ENCODE results near the gene CCDC9B.

CCDC9B gene

GRCh38 chr15:40345867-40346578, 5.3 kb upstream of the CCDC9B start:
- no peak for TF ChIP-seq CTCF (IDR thresholded peaks at IDR 0.05; ENCODE audit: low read depth, low read length)
- in situ Hi-C loops (cut with HindIII; ENCODE audit: low sequenced_read_pairs) = no loop called here
- DNase-seq (ENCODE audit: low read depth, low spot score) = no peak
- H3K4me3 ChIP-seq (ENCODE audit: low read depth, low read length) = no peak overlapping the region

GRCh38 chr15:40345225-40345866, 4.6 kb upstream of the CCDC9B start:
- H3K4me3 ChIP-seq (ENCODE audit: low read depth, low read length) = no peak overlapping the region
- in situ Hi-C loops (cut with HindIII; ENCODE audit: low sequenced_read_pairs) = no loop called here
- no peak for TF ChIP-seq CTCF (IDR thresholded peaks at IDR 0.05; ENCODE audit: low read depth, low read length)
- no peak for DNase-seq (ENCODE audit: low read depth, low spot score)

GRCh38 chr15:40344631-40345120, 3.9 kb upstream of the CCDC9B start:
- in situ Hi-C loops (cut with HindIII; ENCODE audit: low sequenced_read_pairs) = no loop called here
- H3K4me3 ChIP-seq (ENCODE audit: low read depth, low read length) = no peak overlapping the region
- DNase-seq (ENCODE audit: low read depth, low spot score) = peak; percentile 55
- peak; percentile 81 for TF ChIP-seq CTCF (IDR thresholded peaks at IDR 0.05; ENCODE audit: low read depth, low read length)

GRCh38 chr15:40344217-40344616, 3.5 kb upstream of the CCDC9B start:
- TF ChIP-seq CTCF (IDR thresholded peaks at IDR 0.05; ENCODE audit: low read depth, low read length) = no peak
- in situ Hi-C loops (cut with HindIII; ENCODE audit: low sequenced_read_pairs) = no loop called here
- DNase-seq (ENCODE audit: low read depth, low spot score) = peak; percentile 32
- no peak overlapping the region for H3K4me3 ChIP-seq (ENCODE audit: low read depth, low read length)

- peak; percentile 92 for DNase-seq (ENCODE audit: low read depth, low spot score)
- H3K4me3 ChIP-seq (ENCODE audit: low read depth, low read length) = no peak overlapping the region
- no peak for TF ChIP-seq CTCF (IDR thresholded peaks at IDR 0.05; ENCODE audit: low read depth, low read length)
- in situ Hi-C loops (cut with HindIII; ENCODE audit: low sequenced_read_pairs) = no loop called here
Observed at GRCh38 chr15:40343512-40343911, 2.8 kb upstream of the CCDC9B start.

GRCh38 chr15:40342416-40343320, 1.9 kb upstream of the CCDC9B start:
- in situ Hi-C loops (cut with HindIII; ENCODE audit: low sequenced_read_pairs) = no loop called here

More at GRCh38 chr15:40342416-40343320, 1.9 kb upstream of the CCDC9B start:
- H3K4me3 ChIP-seq (ENCODE audit: low read depth, low read length) = no peak overlapping the region
- no peak for TF ChIP-seq CTCF (IDR thresholded peaks at IDR 0.05; ENCODE audit: low read depth, low read length)
- no peak for DNase-seq (ENCODE audit: low read depth, low spot score)
